ENCODE data around the gene MUC6.

DNA sequence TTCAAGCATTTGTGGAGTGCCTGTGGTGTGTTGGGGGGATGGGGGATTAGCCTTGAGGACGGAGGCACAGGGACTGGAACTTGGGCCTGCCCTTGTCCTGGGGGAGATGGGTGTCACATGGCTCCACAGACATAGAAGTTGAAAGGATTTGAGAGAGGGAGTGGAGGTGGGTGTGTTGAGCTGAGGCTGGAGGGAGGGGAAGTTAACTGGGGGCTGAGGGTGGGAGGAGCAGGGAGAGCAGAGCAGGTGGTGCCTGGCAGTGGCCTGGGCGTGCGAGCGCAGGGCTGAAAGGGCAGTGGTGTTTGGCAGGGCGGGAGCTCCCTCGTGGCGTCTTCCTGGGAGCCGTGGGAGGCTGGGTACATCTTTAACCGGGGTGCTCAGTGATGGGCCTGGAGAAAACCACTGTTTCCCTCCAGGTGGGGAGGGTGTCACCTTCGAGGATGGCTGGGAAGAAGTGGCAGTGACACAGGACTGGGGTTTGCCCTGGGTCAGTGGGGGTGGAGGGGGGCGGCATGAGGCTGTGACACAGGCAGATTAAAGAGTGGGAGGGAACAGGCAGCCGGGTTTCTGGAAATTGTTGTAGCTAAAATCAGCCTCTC lies 65.3 kb downstream of the MUC6 start:
- TF ChIP-seq JUN (IDR thresholded peaks at IDR 0.05; ENCODE audit: low read depth, low read length): no peak
- no peak for TF ChIP-seq POLR2AphosphoS5 (IDR thresholded peaks at IDR 0.05; ENCODE audit: low read depth, low read length)
- no peak for TF ChIP-seq CTBP2 (IDR thresholded peaks at IDR 0.05; ENCODE audit: borderline replicate concordance, insufficient read depth, insufficient read length, low read length)
- no peak for TF ChIP-seq EZH2 (IDR thresholded peaks at IDR 0.05; ENCODE audit: low read depth, low read length, severe bottlenecking)
- TF ChIP-seq, protein P1, sequence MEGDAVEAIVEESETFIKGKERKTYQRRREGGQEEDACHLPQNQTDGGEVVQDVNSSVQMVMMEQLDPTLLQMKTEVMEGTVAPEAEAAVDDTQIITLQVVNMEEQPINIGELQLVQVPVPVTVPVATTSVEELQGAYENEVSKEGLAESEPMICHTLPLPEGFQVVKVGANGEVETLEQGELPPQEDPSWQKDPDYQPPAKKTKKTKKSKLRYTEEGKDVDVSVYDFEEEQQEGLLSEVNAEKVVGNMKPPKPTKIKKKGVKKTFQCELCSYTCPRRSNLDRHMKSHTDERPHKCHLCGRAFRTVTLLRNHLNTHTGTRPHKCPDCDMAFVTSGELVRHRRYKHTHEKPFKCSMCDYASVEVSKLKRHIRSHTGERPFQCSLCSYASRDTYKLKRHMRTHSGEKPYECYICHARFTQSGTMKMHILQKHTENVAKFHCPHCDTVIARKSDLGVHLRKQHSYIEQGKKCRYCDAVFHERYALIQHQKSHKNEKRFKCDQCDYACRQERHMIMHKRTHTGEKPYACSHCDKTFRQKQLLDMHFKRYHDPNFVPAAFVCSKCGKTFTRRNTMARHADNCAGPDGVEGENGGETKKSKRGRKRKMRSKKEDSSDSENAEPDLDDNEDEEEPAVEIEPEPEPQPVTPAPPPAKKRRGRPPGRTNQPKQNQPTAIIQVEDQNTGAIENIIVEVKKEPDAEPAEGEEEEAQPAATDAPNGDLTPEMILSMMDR (IDR thresholded peaks at IDR 0.05; ENCODE audit: control extremely low read depth in 1 of 3, insufficient read depth in 1 of 3, low read depth in 1 of 3, low read length in 3 of 3): no peak
- no peak for TF ChIP-seq POLR2A (IDR thresholded peaks at IDR 0.05; ENCODE audit: control extremely low read depth in 1 of 2, low read depth in 2 of 2, low read length in 2 of 2)
- TF ChIP-seq KDM1A (IDR thresholded peaks at IDR 0.05; ENCODE audit: borderline replicate concordance, low read length): no peak

Data from H1 (cell line).